ENCODE data around the gene ANKRD9.

DNA sequence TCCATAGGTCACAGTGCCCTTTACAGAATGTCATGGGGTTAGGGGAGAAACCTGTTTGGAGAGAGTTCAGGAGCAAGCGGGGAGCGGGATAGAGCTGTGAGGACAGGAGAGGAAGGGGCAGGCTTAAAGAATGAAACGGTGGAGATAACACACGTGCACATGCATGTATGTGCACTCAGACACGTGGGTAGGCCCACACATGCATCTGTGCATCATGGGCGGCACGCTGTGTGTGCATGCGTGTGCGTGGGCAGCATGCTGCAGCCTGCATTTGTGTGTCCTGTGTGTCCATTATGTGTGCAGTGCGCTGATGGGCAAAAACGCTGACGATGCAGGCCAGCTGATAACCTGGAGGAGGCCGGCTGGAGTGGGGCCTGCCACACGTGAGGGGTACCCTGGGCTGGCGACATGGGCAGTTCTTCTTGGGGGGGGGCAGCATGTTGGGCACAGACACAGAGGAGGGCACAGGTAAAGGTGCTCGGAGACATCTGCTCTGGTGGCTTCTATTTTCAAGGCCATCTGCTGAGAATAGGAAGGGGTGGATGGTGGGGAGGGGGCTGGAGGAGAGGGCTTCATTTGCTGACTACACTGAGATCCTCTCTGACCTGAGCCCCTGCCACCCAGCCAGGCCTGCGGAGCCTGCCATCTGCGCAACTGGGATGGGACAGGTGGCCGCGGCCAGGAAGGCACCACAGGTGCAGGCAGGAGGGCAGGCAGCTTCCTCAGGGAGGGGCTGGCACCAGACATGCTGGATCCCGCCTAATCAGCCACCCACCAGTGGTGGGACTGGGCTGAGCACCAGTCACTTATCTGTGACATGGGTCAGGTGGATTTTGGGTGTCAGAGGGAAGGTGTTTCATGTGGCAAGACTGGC lies 4.6 kb upstream of the ANKRD9 start:
- TF ChIP-seq POLR2A (IDR thresholded peaks at IDR 0.05; ENCODE audit: low read depth, low read length) (no peak), POLR2AphosphoS5 (IDR thresholded peaks at IDR 0.05; ENCODE audit: insufficient read depth, low read depth, low read length) (no peak)
- TF ChIP-seq, protein P1, sequence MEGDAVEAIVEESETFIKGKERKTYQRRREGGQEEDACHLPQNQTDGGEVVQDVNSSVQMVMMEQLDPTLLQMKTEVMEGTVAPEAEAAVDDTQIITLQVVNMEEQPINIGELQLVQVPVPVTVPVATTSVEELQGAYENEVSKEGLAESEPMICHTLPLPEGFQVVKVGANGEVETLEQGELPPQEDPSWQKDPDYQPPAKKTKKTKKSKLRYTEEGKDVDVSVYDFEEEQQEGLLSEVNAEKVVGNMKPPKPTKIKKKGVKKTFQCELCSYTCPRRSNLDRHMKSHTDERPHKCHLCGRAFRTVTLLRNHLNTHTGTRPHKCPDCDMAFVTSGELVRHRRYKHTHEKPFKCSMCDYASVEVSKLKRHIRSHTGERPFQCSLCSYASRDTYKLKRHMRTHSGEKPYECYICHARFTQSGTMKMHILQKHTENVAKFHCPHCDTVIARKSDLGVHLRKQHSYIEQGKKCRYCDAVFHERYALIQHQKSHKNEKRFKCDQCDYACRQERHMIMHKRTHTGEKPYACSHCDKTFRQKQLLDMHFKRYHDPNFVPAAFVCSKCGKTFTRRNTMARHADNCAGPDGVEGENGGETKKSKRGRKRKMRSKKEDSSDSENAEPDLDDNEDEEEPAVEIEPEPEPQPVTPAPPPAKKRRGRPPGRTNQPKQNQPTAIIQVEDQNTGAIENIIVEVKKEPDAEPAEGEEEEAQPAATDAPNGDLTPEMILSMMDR (IDR thresholded peaks at IDR 0.05; ENCODE audit: extremely low read depth in 1 of 2, insufficient read depth in 1 of 2, low read depth in 1 of 2, low read length in 2 of 2): no peak
